ENCODE data around the gene POU5F1. TPM values are rescaled to one million over a fixed set of nuclear protein-coding genes. Genes with fewer than 3 reads are reported as not detected.

The POU5F1 gene
- total and polyA plus RNA-seq, 8 donors: 0.37 to 2.0 (median 1.8) TPM

DNA sequence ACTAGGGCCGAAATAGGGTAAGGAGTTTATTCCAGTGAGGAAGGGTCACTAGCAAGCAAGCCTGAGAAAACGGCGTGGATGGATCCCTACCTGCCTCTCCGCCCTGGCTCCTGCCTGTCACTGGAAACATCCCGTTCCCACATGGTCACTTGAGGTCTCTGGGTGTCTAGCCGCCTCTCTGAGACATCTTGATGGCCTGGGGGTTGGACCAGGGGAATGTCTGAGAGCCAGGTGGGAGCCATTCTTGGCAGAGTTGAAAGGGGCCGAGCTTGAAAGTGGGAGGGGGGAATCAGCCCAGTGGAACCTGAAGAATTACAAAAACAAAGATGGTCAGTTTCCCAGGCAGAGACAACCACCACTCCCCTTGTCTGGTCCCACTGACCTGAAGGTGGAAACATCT is 13.8 kb downstream of the POU5F1 start:
- intact Hi-C loops (cut with DNase I): no loop called here
- Histone ChIP-seq H3K27me3 (no peaks in the 10 kb centered on the region), H3K4me3 (no peak overlapping the region), H3K27ac (no peak overlapping the region), H3K36me3 (peaks cover 0 to 16% of the 10 kb centered on the region in 2 donors), H3K4me1 (peaks cover 7 to 24% of the 10 kb centered on the region in 2 donors), H3K9me3 (no peaks in the 10 kb centered on the region)
- DNase-seq (no peak), ATAC-seq (no peak)
- TF ChIP-seq, protein P1, sequence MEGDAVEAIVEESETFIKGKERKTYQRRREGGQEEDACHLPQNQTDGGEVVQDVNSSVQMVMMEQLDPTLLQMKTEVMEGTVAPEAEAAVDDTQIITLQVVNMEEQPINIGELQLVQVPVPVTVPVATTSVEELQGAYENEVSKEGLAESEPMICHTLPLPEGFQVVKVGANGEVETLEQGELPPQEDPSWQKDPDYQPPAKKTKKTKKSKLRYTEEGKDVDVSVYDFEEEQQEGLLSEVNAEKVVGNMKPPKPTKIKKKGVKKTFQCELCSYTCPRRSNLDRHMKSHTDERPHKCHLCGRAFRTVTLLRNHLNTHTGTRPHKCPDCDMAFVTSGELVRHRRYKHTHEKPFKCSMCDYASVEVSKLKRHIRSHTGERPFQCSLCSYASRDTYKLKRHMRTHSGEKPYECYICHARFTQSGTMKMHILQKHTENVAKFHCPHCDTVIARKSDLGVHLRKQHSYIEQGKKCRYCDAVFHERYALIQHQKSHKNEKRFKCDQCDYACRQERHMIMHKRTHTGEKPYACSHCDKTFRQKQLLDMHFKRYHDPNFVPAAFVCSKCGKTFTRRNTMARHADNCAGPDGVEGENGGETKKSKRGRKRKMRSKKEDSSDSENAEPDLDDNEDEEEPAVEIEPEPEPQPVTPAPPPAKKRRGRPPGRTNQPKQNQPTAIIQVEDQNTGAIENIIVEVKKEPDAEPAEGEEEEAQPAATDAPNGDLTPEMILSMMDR (IDR thresholded peaks at IDR 0.05): no peak

DNA sequence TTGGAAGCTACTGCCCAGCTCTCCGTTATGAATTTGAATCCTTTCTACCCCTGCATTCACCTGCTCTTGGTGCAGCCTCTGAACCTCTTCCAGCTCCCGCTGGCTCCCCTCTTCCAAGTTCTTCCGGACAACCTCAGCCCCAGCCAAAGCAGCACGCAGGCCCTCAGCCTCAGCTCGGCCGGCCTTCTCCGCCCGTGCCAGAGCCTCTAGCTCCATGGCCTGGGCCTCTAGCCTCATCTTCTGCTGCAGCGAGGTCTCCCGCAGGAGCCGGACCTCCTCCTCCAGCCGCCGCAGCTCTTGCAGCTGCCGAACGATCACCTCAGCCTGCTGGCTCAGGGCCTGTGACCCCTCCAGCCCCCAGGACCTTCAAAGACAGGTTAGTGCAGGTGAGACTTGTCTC is 16.0 kb downstream of the POU5F1 start:
- Histone ChIP-seq H3K4me1 (peaks cover 6 to 18% of the 10 kb centered on the region in 2 donors), H3K9me3 (no peaks in the 10 kb centered on the region), H3K4me3 (no peak overlapping the region), H3K27me3 (no peaks in the 10 kb centered on the region), H3K27ac (no peak overlapping the region), H3K36me3 (peaks cover 0 to 33% of the 10 kb centered on the region in 2 donors)
- intact Hi-C loops (cut with DNase I): no loop called here
- no peak for DNase-seq
- ATAC-seq: no peak
- TF ChIP-seq, protein P1 (IDR thresholded peaks at IDR 0.05): no peak

DNA sequence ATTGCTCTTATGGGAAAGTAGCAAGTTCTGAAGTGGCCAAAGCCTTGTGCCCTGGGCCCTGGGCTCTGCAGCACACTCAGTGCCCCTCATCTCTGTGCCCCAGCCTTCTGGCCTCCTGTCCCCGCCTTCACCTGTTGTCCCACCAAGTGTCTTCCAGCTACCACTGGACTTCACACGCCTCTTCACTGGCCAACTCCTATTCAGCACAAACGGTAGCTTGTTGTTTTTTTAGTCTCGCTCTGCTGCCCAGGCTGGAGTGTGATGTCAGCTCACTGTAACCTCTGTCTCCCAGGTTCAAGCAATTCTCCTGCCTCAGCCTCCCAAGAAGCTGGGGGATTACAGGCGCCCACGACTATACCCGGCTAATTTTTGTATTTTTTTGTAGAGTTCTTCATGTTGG is 17.7 kb downstream of the POU5F1 start:
- H3K4me3 ChIP-seq: no peak overlapping the region
- H3K27me3 ChIP-seq: no peaks in the 10 kb centered on the region
- DNase-seq: no peak
- H3K9me3 ChIP-seq: no peaks in the 10 kb centered on the region
- TF ChIP-seq, protein P1 (IDR thresholded peaks at IDR 0.05): no peak
- intact Hi-C loops (cut with DNase I): no loop called here
- H3K4me1 ChIP-seq: peaks cover 0 to 8% of the 10 kb centered on the region in 2 donors
- peaks cover 0 to 36% of the 10 kb centered on the region in 2 donors for H3K36me3 ChIP-seq
- ATAC-seq: no peak
- no peak overlapping the region for H3K27ac ChIP-seq

DNA sequence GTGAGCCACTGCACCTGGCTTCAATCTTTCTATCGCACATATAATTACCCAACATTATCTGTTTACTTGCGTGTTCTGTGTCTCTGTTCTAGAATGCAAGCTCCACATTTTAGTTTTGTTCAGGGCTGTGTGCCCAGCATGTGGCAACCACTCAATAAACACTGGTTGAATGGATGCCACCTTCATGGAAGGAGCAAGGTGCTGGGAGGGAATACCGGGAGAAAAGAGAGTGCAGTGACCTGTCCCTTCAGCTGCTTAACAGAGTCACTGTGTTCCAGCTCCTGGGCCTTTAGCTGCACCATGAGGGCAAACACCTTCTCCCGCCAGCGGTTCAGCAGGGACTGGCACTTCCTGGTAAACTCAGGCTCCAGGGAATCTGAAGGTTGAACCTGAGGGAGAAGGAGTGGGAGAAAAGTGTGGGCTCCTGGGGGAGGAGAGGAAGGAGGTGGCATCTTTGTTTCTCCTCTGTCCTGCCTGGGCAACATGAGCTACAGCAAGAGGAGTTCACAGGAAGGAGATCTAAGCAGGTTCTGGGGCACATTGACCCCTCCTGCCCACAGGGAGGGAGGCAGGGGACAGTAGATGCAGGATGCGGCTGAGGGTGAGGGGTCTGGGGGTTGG is 20.5 kb downstream of the POU5F1 start:
- no peak for ATAC-seq
- Histone ChIP-seq H3K36me3 (peaks cover 0 to 40% of the 10 kb centered on the region in 2 donors), H3K4me3 (no peak overlapping the region), H3K27ac (no peak overlapping the region), H3K27me3 (no peaks in the 10 kb centered on the region), H3K4me1 (no peaks in the 10 kb centered on the region), H3K9me3 (no peaks in the 10 kb centered on the region)
- intact Hi-C loops (cut with DNase I): no loop called here
- DNase-seq: no peak
- TF ChIP-seq, protein P1 (IDR thresholded peaks at IDR 0.05): no peak

DNA sequence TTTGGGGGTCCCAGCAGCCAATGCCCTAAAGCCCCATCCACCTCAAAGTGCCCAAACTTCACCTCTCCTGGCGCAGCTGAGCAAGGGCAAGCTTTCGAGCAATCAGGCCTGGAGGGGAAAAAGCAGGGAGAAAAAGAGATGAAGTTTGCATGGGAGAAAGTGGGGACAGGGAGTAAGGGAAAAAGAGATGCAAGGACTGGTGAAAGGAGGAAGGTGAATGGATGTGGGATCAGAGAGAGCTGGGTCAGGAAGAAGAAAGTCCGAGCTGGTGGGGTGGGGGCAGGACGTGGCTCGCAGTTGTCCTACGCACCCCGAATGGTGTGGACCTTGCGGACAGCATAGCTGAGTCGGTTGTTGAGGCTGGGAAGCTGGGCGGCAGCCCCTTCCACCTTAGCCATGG is 25.1 kb downstream of the POU5F1 start:
- H3K27ac ChIP-seq: no peak overlapping the region
- H3K4me3 ChIP-seq: no peak overlapping the region
- intact Hi-C loops (cut with DNase I): no loop called here
- no peaks in the 10 kb centered on the region for H3K9me3 ChIP-seq
- ATAC-seq (no peak), DNase-seq (no peak)
- H3K36me3 ChIP-seq: peaks cover 0 to 40% of the 10 kb centered on the region in 2 donors
- TF ChIP-seq, protein P1 (IDR thresholded peaks at IDR 0.05): no peak
- H3K27me3 ChIP-seq: no peaks in the 10 kb centered on the region
- no peaks in the 10 kb centered on the region for H3K4me1 ChIP-seq

Measured in left lung (tissue), 10 donors.